SK-N-SH treated with all-trans-retinoic acid at 6 μM for 48 hours (cell line): Measurements from ENCODE around the gene CBFA2T3.

Experiments
- BACH2 ChIP-seq: fragments of 250-450 bp; sonication (Bioruptor Pico); IDR thresholded peaks from 2 replicates; pipeline ENCODE4 v1.9.0; 2021; ENCODE audit warnings: mild to moderate bottlenecking, borderline replicate concordance
- ISL1 ChIP-seq: fragments of 250-450 bp; sonication (Bioruptor Pico); IDR thresholded peaks from 2 replicates; pipeline ENCODE4 v2.1.2; 2022; ENCODE audit warnings: mild to moderate bottlenecking, moderate library complexity
- OSR1 ChIP-seq: fragments of 250-450 bp; sonication (Bioruptor Pico); IDR thresholded peaks from 2 replicates; pipeline ENCODE4 v1.8.0; 2022; ENCODE audit warnings: moderate library complexity, mild to moderate bottlenecking, inconsistent platforms
- TCF4 ChIP-seq: fragments of 250-450 bp; sonication (Bioruptor Pico); IDR thresholded peaks from 2 replicates; pipeline ENCODE4 v1.8.0; 2021; ENCODE audit warnings: mild to moderate bottlenecking, moderate library complexity, borderline replicate concordance
- TOX ChIP-seq: fragments of 250-450 bp; sonication (Bioruptor Pico); IDR thresholded peaks from 2 replicates; pipeline ENCODE4 v1.8.0; 2021; ENCODE audit warnings: mild to moderate bottlenecking, moderate library complexity, borderline replicate concordance
- ZFP30 ChIP-seq: fragments of 450-650 bp; formaldehyde crosslinking; IDR thresholded peaks from 2 replicates; pipeline ENCODE4 v1.5.0; 2022; ENCODE audit warnings: mild to moderate bottlenecking, moderate library complexity
- TF ChIP-seq, protein P1 (sequence below): fragments of 250-450 bp; sonication (Bioruptor Pico); IDR thresholded peaks from 2 replicates; pipeline ENCODE4 v1.5.1; 2021; ENCODE audit warnings: mild to moderate bottlenecking, moderate library complexity
- TF ChIP-seq, protein P2 (sequence below): fragments of 250-450 bp; sonication (Bioruptor Pico); IDR thresholded peaks from 2 replicates; pipeline ENCODE4 v1.8.0; 2021; ENCODE audit warnings: low read depth, mild to moderate bottlenecking, moderate library complexity, borderline replicate concordance

GRCh38 chr16:88875703-88876234 lies 101.2 kb downstream of the CBFA2T3 start:
- TF ChIP-seq, protein P1, sequence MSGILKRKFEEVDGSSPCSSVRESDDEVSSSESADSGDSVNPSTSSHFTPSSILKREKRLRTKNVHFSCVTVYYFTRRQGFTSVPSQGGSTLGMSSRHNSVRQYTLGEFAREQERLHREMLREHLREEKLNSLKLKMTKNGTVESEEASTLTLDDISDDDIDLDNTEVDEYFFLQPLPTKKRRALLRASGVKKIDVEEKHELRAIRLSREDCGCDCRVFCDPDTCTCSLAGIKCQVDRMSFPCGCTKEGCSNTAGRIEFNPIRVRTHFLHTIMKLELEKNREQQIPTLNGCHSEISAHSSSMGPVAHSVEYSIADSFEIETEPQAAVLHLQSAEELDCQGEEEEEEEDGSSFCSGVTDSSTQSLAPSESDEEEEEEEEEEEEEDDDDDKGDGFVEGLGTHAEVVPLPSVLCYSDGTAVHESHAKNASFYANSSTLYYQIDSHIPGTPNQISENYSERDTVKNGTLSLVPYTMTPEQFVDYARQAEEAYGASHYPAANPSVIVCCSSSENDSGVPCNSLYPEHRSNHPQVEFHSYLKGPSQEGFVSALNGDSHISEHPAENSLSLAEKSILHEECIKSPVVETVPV (CRISPR knock-in tag), result no peak
- TF ChIP-seq TCF4 (CRISPR knock-in tag) (no peak), ISL1 (CRISPR knock-in tag) (no peak), OSR1 (CRISPR knock-in tag) (no peak), BACH2 (CRISPR knock-in tag) (no peak), ZFP30 (no peak), TOX (CRISPR knock-in tag) (no peak)
- TF ChIP-seq, protein P2, sequence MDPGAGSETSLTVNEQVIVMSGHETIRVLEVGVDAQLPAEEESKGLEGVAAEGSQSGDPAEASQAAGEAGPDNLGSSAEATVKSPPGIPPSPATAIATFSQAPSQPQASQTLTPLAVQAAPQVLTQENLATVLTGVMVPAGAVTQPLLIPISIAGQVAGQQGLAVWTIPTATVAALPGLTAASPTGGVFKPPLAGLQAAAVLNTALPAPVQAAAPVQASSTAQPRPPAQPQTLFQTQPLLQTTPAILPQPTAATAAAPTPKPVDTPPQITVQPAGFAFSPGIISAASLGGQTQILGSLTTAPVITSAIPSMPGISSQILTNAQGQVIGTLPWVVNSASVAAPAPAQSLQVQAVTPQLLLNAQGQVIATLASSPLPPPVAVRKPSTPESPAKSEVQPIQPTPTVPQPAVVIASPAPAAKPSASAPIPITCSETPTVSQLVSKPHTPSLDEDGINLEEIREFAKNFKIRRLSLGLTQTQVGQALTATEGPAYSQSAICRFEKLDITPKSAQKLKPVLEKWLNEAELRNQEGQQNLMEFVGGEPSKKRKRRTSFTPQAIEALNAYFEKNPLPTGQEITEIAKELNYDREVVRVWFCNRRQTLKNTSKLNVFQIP (CRISPR knock-in tag), result no peak
